Esophagus muscularis mucosa (tissue), 4 donors: Measurements from ENCODE around the gene NDUFA6.

Experiments
- EP300 ChIP-seq: sonication (generic); formaldehyde crosslinking; IDR thresholded peaks from one replicate; pipeline ENCODE4 v1.6.1; 2017; ENCODE audit warnings: antibody characterized with exemption
- POLR2A ChIP-seq: fragments of 450-650 bp; IDR thresholded peaks from one replicate; pipeline ENCODE4 v1.6.1; 2017; ENCODE audit warnings: antibody characterized with exemption, moderate library complexity, mild to moderate bottlenecking, low read depth
- POLR2AphosphoS5 ChIP-seq, 2 donors: sonication (generic); formaldehyde crosslinking; IDR thresholded peaks; one replicate each; pipeline ENCODE4 v1.6.1; 2017; ENCODE audit warnings: antibody characterized with exemption in 2 of 2
- TF ChIP-seq, protein P1 (sequence below), 3 experiments: fragments of 200-600 bp in 2 of 3; fragments of 450-650 bp in 1 of 3; sonication (generic) in 2 of 3; IDR thresholded peaks; one replicate each; pipeline ENCODE4 v1.5.1; 2017 to 2019; ENCODE audit warnings: antibody characterized with exemption in 3 of 3, mild to moderate bottlenecking in 2 of 3, moderate library complexity in 1 of 3

DNA sequence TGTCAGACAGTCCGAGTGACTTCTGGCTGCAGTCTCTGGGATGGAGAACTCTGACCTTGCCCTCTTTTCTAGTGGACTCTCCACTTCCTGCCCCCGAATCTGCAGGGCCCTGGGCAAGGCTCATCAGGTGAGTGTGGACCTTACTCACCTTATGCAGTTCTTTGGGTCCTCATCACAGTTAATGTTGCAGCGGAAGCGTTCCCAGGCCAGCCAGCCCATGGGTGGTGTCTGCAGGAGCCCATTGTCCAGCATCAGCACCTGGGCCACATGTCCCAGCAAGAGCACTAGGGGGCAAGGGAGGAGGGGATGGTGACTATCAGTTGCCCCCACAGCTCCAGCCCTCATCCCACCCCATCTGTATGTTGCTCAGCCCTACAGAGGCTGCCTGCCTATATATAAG is 22.3 kb downstream of the NDUFA6 start:
- no peak for TF ChIP-seq EP300
- TF ChIP-seq, protein P1, sequence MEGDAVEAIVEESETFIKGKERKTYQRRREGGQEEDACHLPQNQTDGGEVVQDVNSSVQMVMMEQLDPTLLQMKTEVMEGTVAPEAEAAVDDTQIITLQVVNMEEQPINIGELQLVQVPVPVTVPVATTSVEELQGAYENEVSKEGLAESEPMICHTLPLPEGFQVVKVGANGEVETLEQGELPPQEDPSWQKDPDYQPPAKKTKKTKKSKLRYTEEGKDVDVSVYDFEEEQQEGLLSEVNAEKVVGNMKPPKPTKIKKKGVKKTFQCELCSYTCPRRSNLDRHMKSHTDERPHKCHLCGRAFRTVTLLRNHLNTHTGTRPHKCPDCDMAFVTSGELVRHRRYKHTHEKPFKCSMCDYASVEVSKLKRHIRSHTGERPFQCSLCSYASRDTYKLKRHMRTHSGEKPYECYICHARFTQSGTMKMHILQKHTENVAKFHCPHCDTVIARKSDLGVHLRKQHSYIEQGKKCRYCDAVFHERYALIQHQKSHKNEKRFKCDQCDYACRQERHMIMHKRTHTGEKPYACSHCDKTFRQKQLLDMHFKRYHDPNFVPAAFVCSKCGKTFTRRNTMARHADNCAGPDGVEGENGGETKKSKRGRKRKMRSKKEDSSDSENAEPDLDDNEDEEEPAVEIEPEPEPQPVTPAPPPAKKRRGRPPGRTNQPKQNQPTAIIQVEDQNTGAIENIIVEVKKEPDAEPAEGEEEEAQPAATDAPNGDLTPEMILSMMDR (IDR thresholded peaks at IDR 0.05): no peak
- TF ChIP-seq POLR2A: no peak
- TF ChIP-seq POLR2AphosphoS5 (IDR thresholded peaks at IDR 0.05): no peak
